Liver (tissue), 9 donors: Measurements from ENCODE around the gene SMPDL3B. TPM values are rescaled to one million over a fixed set of nuclear protein-coding genes. Genes with fewer than 3 reads are reported as not detected.

Source experiments
- DNase-seq: peaks from one replicate; pipeline ENCODE4 v3.0.0-alpha.2; 2017; ENCODE audit warnings: low spot score
- H3K27ac ChIP-seq, 2 donors: one replicate each; pipeline ENCODE4 v1.7.0; 2013; ENCODE audit warnings: inconsistent platforms in 2 of 2, low read length in 2 of 2, control low read depth in 1 of 2, low read depth in 1 of 2, mild to moderate bottlenecking in 1 of 2
- H3K27me3 ChIP-seq, 4 donors: one replicate each; pipeline versions ENCODE4 v1.6.1 to v1.7.0; 2013; ENCODE audit warnings: low read length in 3 of 4, inconsistent platforms in 1 of 4, mild to moderate bottlenecking in 1 of 4, moderate library complexity in 1 of 4; ENCODE audit not compliant: control insufficient read depth in 4 of 4, insufficient read depth in 4 of 4
- H3K36me3 ChIP-seq, 4 donors: one replicate each; pipeline versions ENCODE4 v1.6.1 to v1.7.0; 2013; ENCODE audit warnings: low read length in 3 of 4, mild to moderate bottlenecking in 3 of 4, low read depth in 1 of 4, moderate library complexity in 1 of 4; ENCODE audit not compliant: control insufficient read depth in 4 of 4, insufficient read depth in 3 of 4
- H3K4me1 ChIP-seq, 4 donors: one replicate each; pipeline versions ENCODE4 v1.6.1 to v1.7.0; 2013; ENCODE audit warnings: low read length in 3 of 4, mild to moderate bottlenecking in 3 of 4, moderate library complexity in 1 of 4; ENCODE audit not compliant: control insufficient read depth in 4 of 4, insufficient read depth in 4 of 4
- H3K4me3 ChIP-seq, 3 donors: one replicate each; pipeline versions ENCODE4 v1.6.1 to v1.7.0; 2013; ENCODE audit warnings: low read length in 3 of 3, control low read depth in 1 of 3, low read depth in 1 of 3, mild to moderate bottlenecking in 1 of 3
- H3K9ac ChIP-seq, 2 donors: one replicate each; pipeline ENCODE4 v1.7.0; 2013; ENCODE audit warnings: low read length in 2 of 2, mild to moderate bottlenecking in 2 of 2, moderate library complexity in 2 of 2, control low read depth in 1 of 2, low read depth in 1 of 2
- H3K9me3 ChIP-seq, 4 donors: one replicate each; pipeline versions ENCODE4 v1.6.1 to v1.7.0; 2013; ENCODE audit warnings: low read length in 3 of 4; ENCODE audit not compliant: control insufficient read depth in 4 of 4
- EGR1 ChIP-seq, 2 donors: IDR thresholded peaks; 2 replicates each; pipeline ENCODE4 v1.6.1; 2016 to 2018; ENCODE audit warnings: antibody characterized with exemption in 2 of 2, low read depth in 2 of 2
- FOXA1 ChIP-seq: IDR thresholded peaks from 2 replicates; pipeline ENCODE4 v1.6.1; 2016; ENCODE audit warnings: antibody characterized with exemption
- GABPA ChIP-seq, 2 donors: IDR thresholded peaks in 1 of 2; conservative IDR thresholded peaks in 1 of 2; 2 replicates each; pipeline ENCODE4 v1.6.1; 2016; ENCODE audit warnings: antibody characterized with exemption in 2 of 2, mild to moderate bottlenecking in 1 of 2, moderate library complexity in 1 of 2
- HNF4A ChIP-seq, 2 donors: conservative IDR thresholded peaks; 2 replicates each; pipeline ENCODE4 v1.6.1; 2016; ENCODE audit warnings: antibody characterized with exemption in 2 of 2, mild to moderate bottlenecking in 2 of 2
- HNF4G ChIP-seq: IDR thresholded peaks from 2 replicates; pipeline ENCODE4 v1.6.1; 2016; ENCODE audit warnings: antibody characterized with exemption
- NR2F2 ChIP-seq: IDR thresholded peaks from 2 replicates; pipeline ENCODE4 v1.6.1; 2016; ENCODE audit warnings: antibody characterized with exemption
- RAD21 ChIP-seq, 2 donors: IDR thresholded peaks; 2 replicates each; pipeline ENCODE4 v1.6.1; 2016; ENCODE audit warnings: antibody characterized with exemption in 2 of 2, mild to moderate bottlenecking in 2 of 2
- RXRA ChIP-seq, 2 donors: IDR thresholded peaks; 2 replicates each; pipeline ENCODE4 v1.6.1; 2017 to 2018; ENCODE audit warnings: antibody characterized with exemption in 2 of 2, mild to moderate bottlenecking in 1 of 2
- TAF1 ChIP-seq: conservative IDR thresholded peaks from 2 replicates; pipeline ENCODE4 v1.6.1; 2016; ENCODE audit warnings: antibody characterized with exemption, mild to moderate bottlenecking
- YY1 ChIP-seq: IDR thresholded peaks from 2 replicates; pipeline ENCODE4 v1.6.1; 2016; ENCODE audit warnings: antibody characterized with exemption, mild to moderate bottlenecking
- WGBS: extraction: QIAGEN DNeasy Blood & Tissue Kit; methylation state at CpG from one replicate; pipeline ENCODE4 v1.1.7; 2013; 5-methylcytosine and 5-hydroxymethylcytosine counted together
- polyA plus RNA-seq, 2 donors: library from polyadenylated mRNA; stranded (reverse) in 1 of 2; unstranded in 1 of 2; fragments of 200-250 nt in 1 of 2; fragments of >200 nt in 1 of 2; fragmentation: Nextera tagmentation in 1 of 2; extraction: Ambion mirVana in 1 of 2; gene quantifications; one replicate each; pipeline versions ENCODE4 v1.2.1 to v1.2.3, GENCODE V29; 2013 to 2015
- total RNA-seq, 2 donors: library from RNA; depleted of rRNA; stranded (reverse); fragments of >200 nt; gene quantifications; one replicate each; pipeline ENCODE4 v1.2.3, GENCODE V29; 2014
- TF ChIP-seq, protein P1 (sequence below): fragments of 150-350 bp; IDR thresholded peaks from 2 replicates; pipeline ENCODE4 v1.5.1; 2017; ENCODE audit warnings: improper control_type of control experiment, low read depth, low read length; ENCODE audit not compliant: missing input control
- TF ChIP-seq, protein P2 (sequence below): IDR thresholded peaks from 2 replicates; pipeline ENCODE4 v1.6.1; 2016; ENCODE audit warnings: antibody characterized with exemption
- TF ChIP-seq, protein P3 (sequence below): IDR thresholded peaks from 2 replicates; pipeline ENCODE4 v1.6.1; 2016; ENCODE audit warnings: antibody characterized with exemption
- TF ChIP-seq, protein P4 (sequence below): IDR thresholded peaks from 2 replicates; pipeline ENCODE4 v1.6.1; 2016; ENCODE audit warnings: antibody characterized with exemption
- TF ChIP-seq, protein P5 (sequence below): IDR thresholded peaks from 2 replicates; pipeline ENCODE4 v1.6.1; 2016; ENCODE audit warnings: antibody characterized with exemption, mild to moderate bottlenecking
- donor health status: healthy.
- donor health status: healthy.
- donor health status: healthy.
- donor health status: healthy.
- donor health status: healthy.

The SMPDL3B gene
- total and polyA plus RNA-seq, 4 donors = 0.24 to 0.37 (median 0.32) TPM

DNA sequence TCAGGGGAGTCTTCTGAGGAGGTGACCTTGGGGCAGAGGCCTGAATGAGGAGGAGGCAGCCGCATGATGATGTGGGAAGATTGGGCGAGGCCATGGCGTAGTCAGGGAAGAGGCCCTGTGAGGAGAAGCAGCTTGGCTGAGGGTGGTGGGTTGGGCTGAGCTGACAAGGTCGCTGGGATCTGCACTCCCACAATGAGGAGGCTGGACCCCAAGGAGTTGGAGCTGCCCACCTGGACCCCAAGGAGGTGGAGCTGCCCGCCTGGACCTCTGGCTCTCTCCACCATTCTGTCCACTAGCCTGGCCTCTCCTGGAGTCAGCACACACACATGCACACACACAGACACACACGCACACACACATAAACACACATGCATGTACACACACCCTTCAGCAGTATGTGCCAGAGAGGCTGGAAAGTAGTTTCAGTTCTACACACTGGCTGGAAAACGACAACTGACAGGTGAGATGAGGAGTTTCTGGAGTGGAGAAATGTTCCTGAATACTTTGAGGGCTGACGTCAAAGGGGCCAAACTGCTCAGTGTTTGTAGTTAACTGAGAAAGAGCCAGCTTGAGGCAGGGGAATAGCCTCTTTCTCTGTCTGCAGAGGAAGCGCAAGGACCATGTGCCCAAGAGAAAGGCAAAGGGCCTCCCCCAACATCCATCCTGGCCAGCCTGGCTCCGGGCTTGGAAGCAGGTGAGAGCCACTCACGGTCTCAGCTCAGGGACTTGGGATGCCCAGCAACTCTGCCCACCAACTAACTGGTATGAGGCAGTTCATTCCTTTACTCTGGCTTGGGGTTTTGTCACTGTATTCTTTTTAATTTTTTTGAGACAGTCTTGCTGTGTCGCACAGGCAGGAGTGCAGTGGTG lies 7.1 kb downstream of the SMPDL3B start:
- H3K4me3 ChIP-seq = no peak overlapping the region
- no peak overlapping the region for H3K27ac ChIP-seq
- H3K9ac ChIP-seq = no peak overlapping the region
- no peaks in the 10 kb centered on the region for H3K27me3 ChIP-seq
- no peak for TF ChIP-seq YY1
- no peak for TF ChIP-seq FOXA1
- TF ChIP-seq EGR1 (IDR thresholded peaks at IDR 0.05; ENCODE audit: low read depth in 2 of 2) = no peak
- no peak for TF ChIP-seq HNF4A (conservative IDR thresholded peaks at IDR 0.05)
- no peak for TF ChIP-seq HNF4G
- TF ChIP-seq, protein P1, sequence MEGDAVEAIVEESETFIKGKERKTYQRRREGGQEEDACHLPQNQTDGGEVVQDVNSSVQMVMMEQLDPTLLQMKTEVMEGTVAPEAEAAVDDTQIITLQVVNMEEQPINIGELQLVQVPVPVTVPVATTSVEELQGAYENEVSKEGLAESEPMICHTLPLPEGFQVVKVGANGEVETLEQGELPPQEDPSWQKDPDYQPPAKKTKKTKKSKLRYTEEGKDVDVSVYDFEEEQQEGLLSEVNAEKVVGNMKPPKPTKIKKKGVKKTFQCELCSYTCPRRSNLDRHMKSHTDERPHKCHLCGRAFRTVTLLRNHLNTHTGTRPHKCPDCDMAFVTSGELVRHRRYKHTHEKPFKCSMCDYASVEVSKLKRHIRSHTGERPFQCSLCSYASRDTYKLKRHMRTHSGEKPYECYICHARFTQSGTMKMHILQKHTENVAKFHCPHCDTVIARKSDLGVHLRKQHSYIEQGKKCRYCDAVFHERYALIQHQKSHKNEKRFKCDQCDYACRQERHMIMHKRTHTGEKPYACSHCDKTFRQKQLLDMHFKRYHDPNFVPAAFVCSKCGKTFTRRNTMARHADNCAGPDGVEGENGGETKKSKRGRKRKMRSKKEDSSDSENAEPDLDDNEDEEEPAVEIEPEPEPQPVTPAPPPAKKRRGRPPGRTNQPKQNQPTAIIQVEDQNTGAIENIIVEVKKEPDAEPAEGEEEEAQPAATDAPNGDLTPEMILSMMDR = no peak
- TF ChIP-seq, protein P2, sequence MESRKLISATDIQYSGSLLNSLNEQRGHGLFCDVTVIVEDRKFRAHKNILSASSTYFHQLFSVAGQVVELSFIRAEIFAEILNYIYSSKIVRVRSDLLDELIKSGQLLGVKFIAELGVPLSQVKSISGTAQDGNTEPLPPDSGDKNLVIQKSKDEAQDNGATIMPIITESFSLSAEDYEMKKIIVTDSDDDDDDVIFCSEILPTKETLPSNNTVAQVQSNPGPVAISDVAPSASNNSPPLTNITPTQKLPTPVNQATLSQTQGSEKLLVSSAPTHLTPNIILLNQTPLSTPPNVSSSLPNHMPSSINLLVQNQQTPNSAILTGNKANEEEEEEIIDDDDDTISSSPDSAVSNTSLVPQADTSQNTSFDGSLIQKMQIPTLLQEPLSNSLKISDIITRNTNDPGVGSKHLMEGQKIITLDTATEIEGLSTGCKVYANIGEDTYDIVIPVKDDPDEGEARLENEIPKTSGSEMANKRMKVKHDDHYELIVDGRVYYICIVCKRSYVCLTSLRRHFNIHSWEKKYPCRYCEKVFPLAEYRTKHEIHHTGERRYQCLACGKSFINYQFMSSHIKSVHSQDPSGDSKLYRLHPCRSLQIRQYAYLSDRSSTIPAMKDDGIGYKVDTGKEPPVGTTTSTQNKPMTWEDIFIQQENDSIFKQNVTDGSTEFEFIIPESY = no peak
- no peak for TF ChIP-seq TAF1
- TF ChIP-seq, protein P3, sequence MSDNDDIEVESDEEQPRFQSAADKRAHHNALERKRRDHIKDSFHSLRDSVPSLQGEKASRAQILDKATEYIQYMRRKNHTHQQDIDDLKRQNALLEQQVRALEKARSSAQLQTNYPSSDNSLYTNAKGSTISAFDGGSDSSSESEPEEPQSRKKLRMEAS = no peak
- TF ChIP-seq RAD21 (IDR thresholded peaks at IDR 0.05) = no peak
- no peak for TF ChIP-seq NR2F2
- TF ChIP-seq, protein P4, sequence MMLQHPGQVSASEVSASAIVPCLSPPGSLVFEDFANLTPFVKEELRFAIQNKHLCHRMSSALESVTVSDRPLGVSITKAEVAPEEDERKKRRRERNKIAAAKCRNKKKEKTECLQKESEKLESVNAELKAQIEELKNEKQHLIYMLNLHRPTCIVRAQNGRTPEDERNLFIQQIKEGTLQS = no peak
- no peak for TF ChIP-seq RXRA (IDR thresholded peaks at IDR 0.05)
- TF ChIP-seq GABPA (IDR thresholded peaks at IDR 0.05 in 1 of 2, conservative IDR thresholded peaks at IDR 0.05 in 1 of 2) = no peak
- TF ChIP-seq, protein P5, sequence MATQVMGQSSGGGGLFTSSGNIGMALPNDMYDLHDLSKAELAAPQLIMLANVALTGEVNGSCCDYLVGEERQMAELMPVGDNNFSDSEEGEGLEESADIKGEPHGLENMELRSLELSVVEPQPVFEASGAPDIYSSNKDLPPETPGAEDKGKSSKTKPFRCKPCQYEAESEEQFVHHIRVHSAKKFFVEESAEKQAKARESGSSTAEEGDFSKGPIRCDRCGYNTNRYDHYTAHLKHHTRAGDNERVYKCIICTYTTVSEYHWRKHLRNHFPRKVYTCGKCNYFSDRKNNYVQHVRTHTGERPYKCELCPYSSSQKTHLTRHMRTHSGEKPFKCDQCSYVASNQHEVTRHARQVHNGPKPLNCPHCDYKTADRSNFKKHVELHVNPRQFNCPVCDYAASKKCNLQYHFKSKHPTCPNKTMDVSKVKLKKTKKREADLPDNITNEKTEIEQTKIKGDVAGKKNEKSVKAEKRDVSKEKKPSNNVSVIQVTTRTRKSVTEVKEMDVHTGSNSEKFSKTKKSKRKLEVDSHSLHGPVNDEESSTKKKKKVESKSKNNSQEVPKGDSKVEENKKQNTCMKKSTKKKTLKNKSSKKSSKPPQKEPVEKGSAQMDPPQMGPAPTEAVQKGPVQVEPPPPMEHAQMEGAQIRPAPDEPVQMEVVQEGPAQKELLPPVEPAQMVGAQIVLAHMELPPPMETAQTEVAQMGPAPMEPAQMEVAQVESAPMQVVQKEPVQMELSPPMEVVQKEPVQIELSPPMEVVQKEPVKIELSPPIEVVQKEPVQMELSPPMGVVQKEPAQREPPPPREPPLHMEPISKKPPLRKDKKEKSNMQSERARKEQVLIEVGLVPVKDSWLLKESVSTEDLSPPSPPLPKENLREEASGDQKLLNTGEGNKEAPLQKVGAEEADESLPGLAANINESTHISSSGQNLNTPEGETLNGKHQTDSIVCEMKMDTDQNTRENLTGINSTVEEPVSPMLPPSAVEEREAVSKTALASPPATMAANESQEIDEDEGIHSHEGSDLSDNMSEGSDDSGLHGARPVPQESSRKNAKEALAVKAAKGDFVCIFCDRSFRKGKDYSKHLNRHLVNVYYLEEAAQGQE = no peak
- WGBS = 88% methylated on average over 12 of the region's 12 CpGs
- DNase-seq = no peak
- no peaks in the 10 kb centered on the region for H3K9me3 ChIP-seq
- H3K36me3 ChIP-seq = no peaks in the 10 kb centered on the region
- no peaks in the 10 kb centered on the region for H3K4me1 ChIP-seq
